Immature natural killer cell (primary cell): ENCODE measurements around the gene TMEM181. TPM values are rescaled to one million over a fixed set of nuclear protein-coding genes. Genes with fewer than 3 reads are reported as not detected.
"Not testable (repeated sequence)": the region's sequence is repeated elsewhere in the genome, so short reads cannot be mapped to it uniquely, and the experiment has no call there.

Source experiments
- DNase-seq, 3 donors: peaks; one replicate each; pipeline ENCODE4 v3.0.0; 2022; ENCODE audit warnings: mixed read lengths in 1 of 3
- H3K27ac Mint-ChIP-seq, 6 donors: one replicate each; pipeline ENCODE4 v1.8.0; 2020; ENCODE audit warnings: mixed read lengths in 6 of 6, mild to moderate bottlenecking in 5 of 6, inconsistent platforms in 4 of 6, moderate library complexity in 3 of 6
- H3K27me3 Mint-ChIP-seq, 3 donors: one replicate each; pipeline ENCODE4 v1.8.0; 2020 to 2021; ENCODE audit warnings: low read depth in 3 of 3, mild to moderate bottlenecking in 3 of 3, mixed read lengths in 3 of 3, moderate library complexity in 3 of 3, inconsistent platforms in 1 of 3
- H3K36me3 Mint-ChIP-seq, 3 donors: one replicate each; pipeline ENCODE4 v1.8.0; 2020; ENCODE audit warnings: mixed read lengths in 3 of 3, inconsistent platforms in 2 of 3, mild to moderate bottlenecking in 2 of 3
- H3K4me1 Mint-ChIP-seq, 2 donors: one replicate each; pipeline ENCODE4 v1.8.0; 2020; ENCODE audit warnings: inconsistent platforms in 2 of 2, mild to moderate bottlenecking in 2 of 2, mixed read lengths in 2 of 2, moderate library complexity in 1 of 2
- H3K4me3 Mint-ChIP-seq, 5 donors: one replicate each; pipeline ENCODE4 v1.8.0; 2020; ENCODE audit warnings: mild to moderate bottlenecking in 5 of 5, mixed read lengths in 5 of 5, inconsistent platforms in 3 of 5, moderate library complexity in 3 of 5
- H3K9me3 Mint-ChIP-seq, 6 donors: one replicate each; pipeline ENCODE4 v1.8.0; 2020; ENCODE audit warnings: mild to moderate bottlenecking in 6 of 6, mixed read lengths in 6 of 6, inconsistent platforms in 4 of 6, moderate library complexity in 3 of 6
- polyA plus RNA-seq, 3 donors: library from polyadenylated mRNA; unstranded; fragments of 300-500 nt; fragmentation: Illumina TruSeq; gene quantifications; one replicate each; pipeline ENCODE4 v1.2.3, GENCODE V29; 2021

Gene TMEM181
- polyA plus RNA-seq, 3 donors from 2014 or later, result 4.3 to 14.8 (median 10.1) TPM

DNA sequence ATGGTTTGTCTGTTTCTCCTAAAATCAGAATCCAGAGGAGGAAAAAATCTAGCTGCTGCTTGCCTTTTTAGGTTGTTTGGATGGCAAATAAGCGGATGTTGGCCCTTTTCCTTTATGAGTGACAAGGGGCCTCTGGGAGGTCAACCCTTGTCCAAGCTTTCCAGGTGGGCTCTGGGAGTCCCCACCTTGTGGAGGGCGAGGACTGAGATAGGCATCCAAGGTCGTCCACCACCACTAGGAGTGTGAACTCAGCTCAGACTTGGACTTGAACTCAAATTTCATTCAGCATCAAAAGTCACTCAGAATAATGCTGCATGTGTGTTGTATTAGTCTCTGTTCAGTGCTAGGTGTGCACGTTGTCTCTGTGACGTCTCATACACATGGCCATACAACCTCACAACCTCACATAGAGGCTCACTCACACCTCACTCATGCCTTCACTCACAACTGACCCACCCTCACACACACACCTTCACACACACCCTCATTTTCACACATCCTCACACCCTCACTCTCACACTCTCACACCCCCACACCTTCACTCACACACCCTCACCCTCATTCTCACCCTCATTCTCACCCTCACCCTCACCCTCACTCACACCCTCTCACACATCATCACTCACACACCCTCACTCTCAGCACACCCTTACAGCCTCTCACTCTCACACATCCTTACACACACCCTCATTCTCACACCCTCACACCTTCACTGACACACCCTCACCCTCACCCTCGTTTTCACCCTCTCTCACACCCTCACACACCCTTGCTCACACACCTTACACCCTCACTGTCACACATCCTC, 66.7 kb downstream of the TMEM181 start:
- Mint-ChIP-seq H3K36me3 (peaks cover 26 to 69% (median 34%) of the 10 kb centered on the region in 3 donors), H3K27ac (peak overlapping the region; percentile 81 to 97 (median 92)), H3K4me1 (peaks cover 34 to 45% of the 10 kb centered on the region in 2 donors), H3K9me3 (peaks cover 0 to 3% (median 0%) of the 10 kb centered on the region in 6 donors), H3K4me3 (no peak overlapping the region), H3K27me3 (peaks cover 0 to 7% (median 2%) of the 10 kb centered on the region in 3 donors)
- DNase-seq, result no peak

DNA sequence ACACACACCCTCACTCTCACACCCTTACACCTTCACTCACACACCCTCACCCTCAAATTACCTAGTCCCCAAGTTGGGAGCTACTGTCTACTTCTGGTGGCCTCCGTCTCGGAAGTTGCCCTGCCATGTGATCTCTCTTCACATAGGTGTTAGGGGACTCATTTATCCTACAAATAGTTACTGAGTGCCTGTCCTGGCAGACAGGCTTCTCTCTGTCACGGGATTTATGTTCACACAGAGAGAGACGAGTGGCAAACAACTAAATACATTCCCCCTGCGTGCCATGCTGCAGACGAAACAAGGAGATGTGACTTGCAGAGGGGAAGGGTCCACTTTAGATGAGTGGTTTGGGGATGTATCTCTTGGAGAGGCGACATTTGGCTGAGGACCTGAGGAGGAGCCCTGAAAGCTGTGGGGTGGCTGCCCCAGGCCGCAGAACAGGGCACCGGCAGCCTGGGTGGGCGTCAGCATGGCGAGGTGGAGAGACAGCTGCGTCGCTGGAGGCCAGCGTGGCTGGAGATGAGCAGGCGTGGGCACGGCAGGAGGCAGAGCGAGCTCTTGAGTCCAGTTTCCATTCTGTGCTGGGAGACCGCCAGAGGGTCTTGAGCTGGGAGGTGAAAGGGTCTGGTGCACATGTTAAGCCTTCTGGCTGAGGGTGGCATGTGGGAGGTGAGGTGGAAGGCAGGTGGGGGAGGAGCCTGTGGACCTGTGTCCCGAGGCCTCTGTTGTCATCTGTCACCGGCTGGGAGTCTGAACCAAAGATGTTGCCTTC, 67.5 kb downstream of the TMEM181 start:
- H3K4me3 Mint-ChIP-seq, result no peak overlapping the region
- H3K4me1 Mint-ChIP-seq, result peaks cover 39 to 53% of the 10 kb centered on the region in 2 donors
- peaks cover 0 to 9% (median 2%) of the 10 kb centered on the region in 3 donors for H3K27me3 Mint-ChIP-seq
- peaks cover 32 to 72% (median 34%) of the 10 kb centered on the region in 3 donors for H3K36me3 Mint-ChIP-seq
- H3K9me3 Mint-ChIP-seq, result peaks cover 0 to 3% (median 0%) of the 10 kb centered on the region in 6 donors
- no peak for DNase-seq
- H3K27ac Mint-ChIP-seq, result peak overlapping the region; percentile 81 to 97 (median 92)

GRCh38 chr6:158627940-158628211, 68.0 kb downstream of the TMEM181 start:
- Mint-ChIP-seq H3K9me3 (peaks cover 0 to 3% (median 0%) of the 10 kb centered on the region in 6 donors), H3K27me3 (peaks cover 0 to 9% (median 2%) of the 10 kb centered on the region in 3 donors), H3K4me1 (peaks cover 39 to 54% of the 10 kb centered on the region in 2 donors), H3K27ac (peak overlapping the region in 5 of 6 donors; percentile 81 to 97 (median 92)), H3K4me3 (no peak overlapping the region), H3K36me3 (peaks cover 34 to 72% (median 34%) of the 10 kb centered on the region in 3 donors)
- DNase-seq, result no peak

DNA sequence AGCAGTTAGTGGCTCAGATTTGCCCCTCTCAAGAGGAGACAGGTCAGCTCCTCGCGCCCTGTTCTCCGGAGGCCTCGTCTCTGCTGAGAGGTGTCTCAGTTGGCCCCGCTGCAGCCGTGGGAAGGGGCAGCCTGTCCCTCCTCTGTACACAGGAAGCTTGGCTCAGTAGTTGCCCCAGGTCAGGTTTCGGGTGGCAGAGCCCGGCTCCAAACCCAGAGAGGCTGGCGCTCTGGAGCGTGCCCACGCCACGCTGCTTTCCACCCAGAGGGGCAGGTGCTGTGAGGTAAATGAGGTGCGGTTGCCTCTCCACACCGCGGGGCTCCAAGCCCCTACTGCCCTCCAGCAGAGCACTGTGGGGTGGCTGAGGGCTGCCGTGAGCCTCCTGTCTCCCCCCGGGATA, 68.7 kb downstream of the TMEM181 start:
- DNase-seq, result no peak
- peaks cover 34 to 71% (median 34%) of the 10 kb centered on the region in 3 donors for H3K36me3 Mint-ChIP-seq
- H3K27ac Mint-ChIP-seq, result peak overlapping the region in 4 of 6 donors; percentile 81 to 97 (median 90)
- H3K27me3 Mint-ChIP-seq, result peaks cover 0 to 9% (median 2%) of the 10 kb centered on the region in 3 donors
- peaks cover 41 to 60% of the 10 kb centered on the region in 2 donors for H3K4me1 Mint-ChIP-seq
- H3K9me3 Mint-ChIP-seq, result peaks cover 0 to 3% (median 0%) of the 10 kb centered on the region in 6 donors
- no peak overlapping the region for H3K4me3 Mint-ChIP-seq

DNA sequence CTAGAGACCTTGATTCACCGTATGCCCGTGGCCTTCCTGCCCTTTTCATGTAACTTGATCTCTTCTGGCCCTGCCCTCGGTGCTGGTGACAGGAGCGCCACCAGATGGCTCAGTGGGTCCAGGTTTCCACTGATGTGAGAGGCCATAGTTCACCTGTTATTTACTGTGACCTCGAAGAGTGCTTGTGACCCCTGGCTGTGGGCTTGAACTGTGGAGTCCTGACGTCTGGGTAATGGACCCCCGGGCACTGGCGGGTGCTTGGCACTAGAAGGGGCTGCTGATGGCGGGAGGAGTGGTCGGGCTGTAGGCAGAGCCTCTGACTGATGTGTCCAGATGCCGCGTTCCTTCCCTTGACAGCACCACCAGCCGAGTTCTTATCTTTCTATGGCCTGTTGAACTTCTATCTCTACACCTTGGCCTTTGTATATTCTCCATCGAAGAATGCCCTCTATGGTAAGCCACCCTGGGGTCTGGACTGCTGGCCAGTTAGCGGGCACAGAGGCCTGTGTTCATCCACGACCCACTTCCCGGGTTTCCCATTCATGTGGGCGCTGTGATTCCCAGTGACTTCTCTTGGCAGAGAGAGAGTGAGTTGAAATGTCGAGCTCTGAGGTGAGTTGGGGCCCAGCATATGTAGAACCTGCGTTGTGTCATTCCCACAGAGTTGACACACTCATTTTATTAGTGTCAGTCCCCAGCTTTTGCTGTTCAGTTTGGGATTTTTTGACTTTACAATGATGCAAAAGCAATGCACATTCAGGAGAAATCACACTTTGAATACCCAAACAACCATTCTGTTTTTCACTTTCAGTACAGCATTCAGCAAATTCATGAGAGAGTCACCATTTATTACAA, 69.7 kb downstream of the TMEM181 start:
- H3K27ac Mint-ChIP-seq, result peak overlapping the region; percentile 63 to 90 (median 79)
- DNase-seq, result no peak
- no peak overlapping the region for H3K4me3 Mint-ChIP-seq
- peaks cover 0 to 9% (median 2%) of the 10 kb centered on the region in 3 donors for H3K27me3 Mint-ChIP-seq
- H3K36me3 Mint-ChIP-seq, result peaks cover 34 to 67% (median 34%) of the 10 kb centered on the region in 3 donors
- H3K9me3 Mint-ChIP-seq, result peaks cover 0 to 3% (median 0%) of the 10 kb centered on the region in 6 donors
- peaks cover 44 to 71% of the 10 kb centered on the region in 2 donors for H3K4me1 Mint-ChIP-seq

DNA sequence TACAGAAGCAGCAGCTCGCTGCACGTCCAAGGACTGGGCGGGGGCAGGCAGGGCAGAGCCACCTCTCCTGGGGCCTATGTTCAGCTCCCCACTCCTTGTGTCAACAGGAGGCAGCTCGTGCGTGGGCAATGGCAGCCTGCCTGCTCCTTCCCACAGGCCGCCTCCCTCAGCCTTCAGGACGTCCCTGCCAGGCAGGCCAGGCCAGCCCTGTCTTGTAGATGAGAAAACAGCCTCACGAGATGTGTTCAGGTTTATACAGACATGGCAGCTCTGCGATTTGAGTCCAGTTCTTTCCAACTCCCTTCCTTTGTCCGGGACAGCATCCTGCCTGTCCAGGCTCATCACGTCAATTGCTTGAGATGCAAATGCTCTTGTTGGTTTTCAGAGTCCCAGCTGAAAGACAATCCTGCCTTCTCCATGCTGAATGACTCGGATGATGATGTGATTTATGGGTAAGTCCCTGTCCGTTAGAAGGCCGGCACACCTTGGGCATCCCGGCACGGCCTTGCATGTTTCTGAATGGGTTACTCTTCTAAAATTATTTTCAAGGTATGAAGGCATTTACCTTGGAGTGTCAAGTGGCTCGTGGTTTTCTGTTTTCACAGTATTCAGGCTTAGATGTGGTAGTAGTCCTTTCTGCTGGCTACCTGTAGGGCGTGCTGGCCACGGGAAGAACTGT, 71.2 kb downstream of the TMEM181 start:
- Mint-ChIP-seq H3K27ac (peak overlapping the region; percentile 64 to 92 (median 88)), H3K4me1 (peaks cover 52 to 81% of the 10 kb centered on the region in 2 donors), H3K4me3 (no peak overlapping the region), H3K9me3 (peaks cover 0 to 3% (median 0%) of the 10 kb centered on the region in 6 donors), H3K36me3 (peaks cover 29 to 69% (median 31%) of the 10 kb centered on the region in 3 donors), H3K27me3 (peaks cover 0 to 10% (median 0%) of the 10 kb centered on the region in 3 donors)
- no peak for DNase-seq

- Mint-ChIP-seq H3K4me1 (peaks cover 48 to 81% of the 10 kb centered on the region in 2 donors), H3K27ac (peak overlapping the region; percentile 64 to 92 (median 88)), H3K4me3 (no peak overlapping the region), H3K36me3 (peaks cover 23 to 69% (median 25%) of the 10 kb centered on the region in 3 donors), H3K27me3 (peaks cover 0 to 8% (median 3%) of the 10 kb centered on the region in 3 donors), H3K9me3 (peaks cover 0 to 3% (median 0%) of the 10 kb centered on the region in 6 donors)
- no peak for DNase-seq
Observed at GRCh38 chr6:158631678-158632537, 72.0 kb downstream of the TMEM181 start.

- H3K27ac Mint-ChIP-seq, result peak overlapping the region; percentile 79 to 92 (median 88)
- not testable (repeated sequence) for DNase-seq, H3K9me3 Mint-ChIP-seq, H3K27me3 Mint-ChIP-seq, H3K4me3 Mint-ChIP-seq
- H3K4me1 Mint-ChIP-seq, result peaks cover 45 to 81% of the 10 kb centered on the region in 2 donors
- peaks cover 20 to 69% (median 24%) of the 10 kb centered on the region in 3 donors for H3K36me3 Mint-ChIP-seq
Observed at GRCh38 chr6:158632538-158633119, 72.7 kb downstream of the TMEM181 start.

DNA sequence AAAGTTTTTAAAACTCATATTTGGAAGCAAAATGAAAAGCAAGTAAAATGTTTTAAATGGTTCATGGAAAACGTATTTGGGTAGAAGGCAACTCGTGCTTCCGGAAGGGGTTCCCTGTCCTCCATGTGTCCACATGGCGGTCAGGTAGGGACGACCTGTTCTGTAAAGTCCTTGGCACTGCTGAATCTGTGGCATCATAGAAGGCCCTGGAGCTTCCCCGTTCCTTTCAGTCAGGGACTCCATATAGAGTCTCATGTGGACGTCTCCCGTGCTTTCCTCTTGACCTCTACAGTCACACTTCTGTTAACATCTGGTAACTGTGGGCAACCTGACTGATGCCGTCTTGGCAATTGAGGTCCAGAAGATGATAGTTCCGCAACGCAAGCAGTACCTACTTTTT, 73.2 kb downstream of the TMEM181 start:
- H3K36me3 Mint-ChIP-seq, result peaks cover 15 to 65% (median 24%) of the 10 kb centered on the region in 3 donors
- peak overlapping the region; percentile 72 to 90 (median 80) for H3K27ac Mint-ChIP-seq
- H3K4me3 Mint-ChIP-seq, result no peak overlapping the region
- no peak for DNase-seq
- H3K27me3 Mint-ChIP-seq, result peaks cover 0 to 10% (median 3%) of the 10 kb centered on the region in 3 donors
- H3K9me3 Mint-ChIP-seq, result no peaks in the 10 kb centered on the region
- peaks cover 42 to 77% of the 10 kb centered on the region in 2 donors for H3K4me1 Mint-ChIP-seq

DNA sequence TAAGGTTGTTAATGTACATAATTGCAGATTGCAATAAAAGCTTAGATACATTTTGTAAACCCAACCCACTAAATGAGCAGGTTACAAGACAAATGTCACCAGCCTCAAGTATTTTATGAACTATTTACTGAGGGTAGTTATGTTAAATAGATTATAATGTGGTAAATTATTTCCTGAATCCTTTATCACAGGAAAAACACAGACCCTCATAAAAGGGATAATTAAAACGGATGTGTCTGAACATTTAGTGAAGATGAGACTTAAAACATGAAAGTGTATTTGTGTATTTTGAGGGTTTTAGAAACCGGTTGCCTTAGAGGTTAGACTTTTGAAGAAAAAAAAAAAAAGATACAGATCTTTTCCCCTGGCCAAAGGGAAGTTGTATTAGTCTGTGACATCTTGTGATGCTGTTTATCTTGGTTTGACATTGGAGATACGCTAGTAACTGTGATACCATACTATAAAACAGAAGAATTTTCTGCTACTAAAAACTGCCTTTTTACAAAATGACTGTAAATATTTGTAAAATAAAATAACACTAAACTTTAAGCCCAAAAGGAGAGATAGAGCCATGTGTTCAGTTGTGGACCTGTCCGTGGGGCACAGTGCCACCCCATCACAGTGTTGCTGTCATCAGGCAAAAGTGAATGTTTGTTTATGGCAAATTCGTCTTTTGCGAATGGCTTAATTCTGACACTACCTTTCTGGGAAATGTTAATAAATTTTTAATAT, 75.0 kb downstream of the TMEM181 start:
- peak in 2 of 3 donors; percentile 40 to 48 for DNase-seq
- Mint-ChIP-seq H3K27ac (peak overlapping the region; percentile 79 to 93 (median 88)), H3K9me3 (no peaks in the 10 kb centered on the region), H3K4me3 (peak overlapping the region in 3 of 5 donors; percentile 14 to 45 (median 36)), H3K4me1 (peaks cover 48 to 82% of the 10 kb centered on the region in 2 donors), H3K27me3 (peaks cover 0 to 10% (median 3%) of the 10 kb centered on the region in 3 donors), H3K36me3 (peaks cover 6 to 61% (median 24%) of the 10 kb centered on the region in 3 donors)

DNA sequence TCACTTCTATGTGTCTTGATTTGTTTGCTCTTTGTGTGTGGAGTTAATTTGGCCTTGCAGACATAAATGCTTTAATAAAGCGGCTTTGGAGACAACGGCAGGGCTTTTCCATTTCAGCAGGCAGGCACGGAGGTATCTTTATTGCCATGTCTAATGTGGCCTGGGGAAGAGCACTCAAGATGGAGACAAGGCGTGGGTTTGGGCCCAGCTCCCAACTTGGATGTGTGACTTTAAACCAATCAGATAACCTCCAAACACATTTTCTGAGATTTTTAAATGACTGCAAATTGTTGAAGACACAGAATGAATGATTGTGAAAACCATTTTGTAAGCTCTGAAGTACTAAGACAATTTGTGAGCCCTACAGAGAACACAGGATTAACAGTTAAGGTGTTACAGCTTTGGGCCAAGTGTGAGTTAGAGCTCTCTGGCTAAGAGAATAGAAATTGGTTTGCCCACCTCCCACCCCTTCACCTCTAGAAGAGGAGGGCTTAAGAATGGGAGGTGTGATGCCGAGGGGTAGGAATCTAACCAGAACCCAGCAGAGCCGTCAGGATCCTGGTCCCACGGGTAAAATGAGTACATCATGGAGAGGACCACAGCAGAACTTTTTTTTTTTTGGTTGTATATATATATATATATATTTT, 75.7 kb downstream of the TMEM181 start:
- no peaks in the 10 kb centered on the region for H3K9me3 Mint-ChIP-seq
- peak overlapping the region; percentile 79 to 93 (median 88) for H3K27ac Mint-ChIP-seq
- H3K4me1 Mint-ChIP-seq, result peaks cover 55 to 86% of the 10 kb centered on the region in 2 donors
- H3K27me3 Mint-ChIP-seq, result peaks cover 0 to 10% (median 4%) of the 10 kb centered on the region in 3 donors
- no peak for DNase-seq
- peaks cover 9 to 64% (median 26%) of the 10 kb centered on the region in 3 donors for H3K36me3 Mint-ChIP-seq
- peak overlapping the region in 1 of 5 donors; percentile 45 for H3K4me3 Mint-ChIP-seq
